Smooth muscle cell of the brain vasculature (primary cell): Measurements from ENCODE around the gene TEKT3.

Experiments
- DNase-seq: peaks from one replicate; pipeline ENCODE4 v3.0.0-alpha.2; 2012; ENCODE audit warnings: low read depth, low spot score

TEKT3 gene

DNA sequence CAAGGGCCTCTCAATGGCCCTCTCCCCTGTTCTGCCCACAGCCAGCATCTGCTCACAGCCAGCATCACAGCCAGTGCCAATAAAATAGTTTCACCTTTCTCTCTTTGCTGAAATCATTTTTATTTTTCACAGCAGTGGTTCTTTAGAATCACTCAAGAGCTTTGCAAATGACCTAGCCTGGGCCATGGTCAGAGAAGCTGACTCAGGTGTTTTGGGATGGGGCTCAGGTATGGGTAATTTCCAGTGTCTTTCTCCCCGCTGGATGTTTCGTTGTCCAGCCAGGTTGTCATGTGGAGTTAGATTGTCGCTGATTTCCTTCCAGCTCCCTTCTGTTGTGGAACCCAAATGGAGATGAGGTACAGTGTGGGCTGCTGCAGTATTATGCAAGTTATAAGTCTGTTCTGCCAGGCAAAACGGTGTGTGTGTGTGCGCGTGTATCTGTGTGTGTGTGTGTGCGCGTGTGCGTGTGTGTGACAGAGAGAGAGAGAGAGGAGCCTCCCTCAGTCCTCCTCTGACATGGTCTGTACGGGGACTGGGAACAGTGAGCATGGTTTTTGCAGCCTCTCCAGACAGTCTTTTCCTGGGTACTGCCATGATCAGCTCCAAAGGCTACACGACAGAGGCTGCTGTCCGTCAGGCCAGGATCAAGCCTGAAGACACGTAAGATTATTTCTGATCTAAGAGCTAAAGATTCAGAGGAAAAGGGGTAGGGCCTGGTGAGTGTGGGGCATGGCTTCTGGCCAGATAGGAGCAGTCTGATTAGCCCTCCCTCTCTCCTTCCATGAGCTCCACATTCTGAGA is 74.9 kb downstream of the TEKT3 start:
- no peak for DNase-seq

GRCh38 chr17:15265131-15265530 is 76.3 kb downstream of the TEKT3 start, which contains the start of gene PMP22:
PMP22 (minus strand) TSS chr17:15265326; CDS start chr17:15260727, 4,599 bp downstream.
- no peak for DNase-seq

DNA sequence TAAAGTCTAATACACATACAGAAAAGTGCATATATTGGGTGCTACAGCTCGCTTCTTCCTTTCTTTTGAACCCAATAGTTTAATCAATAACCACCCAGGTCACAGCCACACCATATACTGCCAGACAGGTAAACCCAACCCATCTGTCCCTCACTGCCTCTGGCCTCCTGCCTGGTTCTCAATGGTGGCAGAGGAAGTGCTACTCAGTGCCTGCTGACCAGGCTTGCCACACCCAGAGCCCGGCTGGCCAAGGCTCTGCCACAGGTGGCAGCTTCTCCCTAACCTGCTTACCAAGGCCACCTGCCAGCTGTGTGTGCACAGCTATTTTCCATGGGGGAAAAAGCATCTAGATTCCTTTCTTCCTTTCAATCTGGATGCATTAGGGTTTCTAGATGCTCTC is 76.9 kb downstream of the TEKT3 start:
- DNase-seq, result no peak

GRCh38 chr17:15263680-15264079 is 77.7 kb downstream of the TEKT3 start:
- DNase-seq, result no peak

GRCh38 chr17:15263206-15263579 is 78.2 kb downstream of the TEKT3 start:
- no peak for DNase-seq

DNA sequence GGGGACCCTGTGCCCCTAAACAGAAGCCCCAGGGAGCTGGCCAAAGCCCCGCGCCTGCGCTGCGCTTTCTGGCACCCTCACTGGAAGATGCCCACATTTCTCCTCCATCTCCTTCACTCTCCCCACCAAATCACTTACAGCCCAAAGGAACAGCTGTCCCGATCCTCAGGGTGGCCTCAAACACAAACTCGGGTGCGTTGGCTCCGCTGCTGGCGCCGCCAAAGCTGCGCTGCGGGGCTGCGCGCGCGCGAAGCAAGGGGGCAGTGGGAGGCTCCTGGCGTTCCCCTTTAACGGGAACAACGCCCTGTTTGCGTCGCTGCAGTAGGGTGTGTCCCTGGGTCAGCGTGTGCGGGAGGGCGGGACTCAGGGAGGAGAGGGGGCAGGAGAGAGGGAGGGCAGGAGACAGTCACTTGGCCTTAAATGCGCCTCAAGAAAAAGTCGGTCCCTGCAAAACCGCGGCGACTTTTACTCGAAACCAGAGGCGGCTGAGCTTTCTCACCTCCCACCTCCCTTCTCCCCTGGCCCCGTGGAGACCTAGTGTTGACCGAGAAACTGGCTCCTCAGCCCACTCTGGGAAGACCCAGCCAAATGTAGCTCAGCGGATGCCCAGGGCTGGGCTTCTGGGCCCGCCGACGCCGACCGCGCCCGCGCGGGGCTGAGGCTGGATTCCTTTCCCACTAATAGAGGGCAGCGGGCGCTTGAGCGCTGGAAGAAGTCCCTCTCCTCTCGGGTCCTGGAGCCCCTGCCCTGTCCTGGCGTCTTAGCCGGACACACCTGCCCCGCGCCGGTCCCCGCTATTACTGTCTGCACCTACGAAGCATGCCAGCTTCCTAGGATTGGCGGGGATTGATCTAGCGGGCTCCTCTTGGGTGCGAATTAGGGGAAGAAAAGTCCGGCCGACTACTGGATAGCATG is 78.8 kb downstream of the TEKT3 start:
- no peak for DNase-seq

GRCh38 chr17:15261802-15262290 is 79.6 kb downstream of the TEKT3 start:
- no peak for DNase-seq

GRCh38 chr17:15261258-15261801 is 80.1 kb downstream of the TEKT3 start:
- no peak for DNase-seq

GRCh38 chr17:15260376-15261257 is 80.8 kb downstream of the TEKT3 start:
- DNase-seq, result peak; percentile 91

DNA sequence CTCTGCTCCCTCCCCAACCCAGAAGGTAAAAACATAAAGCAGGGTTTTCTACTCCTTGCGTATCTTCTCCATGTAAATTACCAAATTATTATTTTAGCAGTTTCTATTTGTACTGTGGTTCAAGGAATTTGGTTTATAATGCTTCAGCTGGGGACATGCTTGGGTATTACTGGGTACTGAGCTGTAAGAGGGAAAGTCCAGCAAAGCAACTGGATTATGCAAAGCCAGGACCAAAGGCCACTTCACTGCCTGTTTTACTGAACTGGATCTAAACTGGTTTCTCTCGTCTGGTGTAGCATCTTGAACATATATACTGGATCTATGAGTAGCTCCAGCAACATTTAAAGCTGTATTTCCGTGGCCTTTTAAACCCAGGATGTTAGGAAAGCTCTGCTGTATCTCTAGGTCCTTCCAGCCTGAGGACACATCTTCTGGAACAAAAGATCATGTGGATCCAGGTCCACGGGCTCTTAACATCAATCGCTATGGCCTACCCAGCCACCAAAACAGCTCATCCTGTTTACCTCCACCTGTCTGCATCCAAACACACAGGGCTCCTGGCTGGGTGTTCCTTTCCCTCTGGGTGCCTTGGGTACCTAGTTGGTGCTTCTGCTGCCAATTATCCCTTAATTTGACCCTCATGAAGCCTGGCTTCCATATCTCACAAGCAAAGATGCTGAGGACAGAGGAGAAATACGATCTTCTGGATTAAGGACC is 83.4 kb downstream of the TEKT3 start:
- DNase-seq, result no peak

DNA sequence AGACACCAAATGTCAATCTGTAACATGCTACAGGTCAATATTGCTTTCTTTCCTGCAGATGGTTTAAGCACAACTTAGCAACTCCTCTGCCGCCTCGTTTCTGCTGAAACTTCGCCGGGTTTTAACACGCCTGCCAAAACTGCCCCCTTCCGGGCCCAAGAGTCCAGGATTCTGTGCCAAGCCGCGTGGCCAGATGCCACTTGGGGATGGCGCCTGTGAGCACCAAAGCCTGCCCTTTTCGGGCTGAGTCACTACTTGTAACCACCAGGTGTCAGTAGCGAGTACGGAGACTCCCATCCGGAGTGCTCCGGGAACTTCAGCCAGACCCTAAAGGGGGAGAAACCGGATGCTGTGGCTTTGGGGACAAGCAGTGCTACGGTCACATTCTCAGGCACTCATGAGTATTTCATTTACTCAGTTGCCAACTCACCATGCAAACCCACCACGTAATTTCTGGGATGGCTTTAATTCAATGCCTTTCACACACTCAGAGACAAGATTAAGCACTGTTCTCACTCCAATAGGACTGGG is 84.1 kb downstream of the TEKT3 start:
- DNase-seq, result no peak

- no peak for DNase-seq
Observed at GRCh38 chr17:15256689-15257088, 84.7 kb downstream of the TEKT3 start.

GRCh38 chr17:15255713-15256454 is 85.5 kb downstream of the TEKT3 start:
- no peak for DNase-seq
